ENCODE data around the gene RAPGEF1.

RAPGEF1 gene

DNA sequence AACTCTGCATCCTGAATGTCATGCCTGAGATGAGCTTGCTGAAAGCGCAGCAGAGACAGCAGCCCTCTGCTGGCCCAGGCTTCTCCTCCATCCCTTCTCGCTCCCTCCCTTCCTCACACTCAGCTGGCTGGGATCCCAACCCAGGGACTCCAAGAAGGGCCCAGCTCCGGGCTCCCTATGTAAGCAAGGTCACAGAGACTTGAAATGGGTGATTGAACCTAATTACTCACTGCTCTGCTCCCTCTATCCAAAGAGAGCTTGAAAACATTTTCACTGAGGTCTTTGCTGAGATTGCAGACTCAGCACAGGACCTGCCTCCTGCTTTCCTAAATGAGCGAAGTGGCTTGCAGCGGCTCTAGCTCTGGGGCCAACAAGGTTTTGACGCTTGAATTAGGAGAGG lies 42.8 kb downstream of the RAPGEF1 start:
- no peak overlapping the region for H3K4me3 ChIP-seq (ENCODE audit: low read depth, low read length)
- TF ChIP-seq CTCF (IDR thresholded peaks at IDR 0.05; ENCODE audit: control insufficient read depth, extremely low read depth, insufficient read depth): no peak
- DNase-seq (ENCODE audit: low read depth): no peak

DNA sequence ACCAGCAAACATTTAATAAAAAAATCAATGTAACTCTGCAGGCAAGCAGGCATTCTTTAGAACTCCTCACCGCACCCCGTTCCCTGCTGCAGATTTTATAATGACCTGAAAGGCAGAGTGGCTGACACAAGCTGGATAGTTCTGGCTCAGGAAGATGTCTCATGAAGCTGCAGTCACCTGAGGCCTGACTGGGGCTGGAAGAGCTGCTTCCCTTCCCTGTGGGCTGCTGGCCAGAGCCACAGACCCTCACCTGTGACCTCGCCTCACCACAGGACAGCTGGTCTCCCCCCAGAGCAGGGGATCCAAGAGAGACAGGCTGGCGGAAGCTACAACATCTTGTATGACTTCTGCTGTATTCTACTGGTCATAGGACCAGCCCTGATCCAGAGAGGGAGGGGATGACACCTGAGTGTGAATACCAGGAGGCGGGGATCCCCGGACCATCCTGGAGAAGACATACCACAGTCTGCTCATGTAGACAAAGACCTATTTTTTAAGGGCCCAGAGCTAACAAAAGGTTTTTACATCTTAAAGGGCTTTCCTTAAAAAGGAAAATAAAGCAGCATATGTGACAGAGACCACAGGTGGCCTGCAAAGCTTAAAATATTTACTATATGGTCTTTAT lies 43.9 kb downstream of the RAPGEF1 start:
- no peak for DNase-seq (ENCODE audit: low read depth)
- no peak for TF ChIP-seq CTCF (IDR thresholded peaks at IDR 0.05; ENCODE audit: control insufficient read depth, extremely low read depth, insufficient read depth)
- no peak overlapping the region for H3K4me3 ChIP-seq (ENCODE audit: low read depth, low read length)

DNA sequence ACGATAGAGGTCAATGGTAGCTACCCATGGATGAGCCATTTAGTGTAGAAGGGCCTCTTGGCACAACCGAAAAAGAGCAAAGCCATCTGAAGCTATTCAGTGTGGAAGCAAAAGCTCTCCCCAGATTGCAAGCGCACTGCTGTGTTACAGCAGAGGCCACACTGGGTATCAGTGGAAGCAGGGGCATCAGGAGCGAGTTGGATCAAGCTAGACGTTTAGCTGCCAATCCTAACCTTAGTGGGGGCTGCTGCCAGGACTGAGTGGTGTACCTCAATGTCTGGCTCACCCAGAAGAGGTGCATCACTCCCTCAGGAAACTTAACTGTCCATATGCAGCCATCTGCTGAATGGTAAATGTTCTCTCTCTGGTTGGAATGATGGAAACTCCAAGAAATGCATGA lies 44.5 kb downstream of the RAPGEF1 start:
- DNase-seq (ENCODE audit: low read depth): no peak
- no peak overlapping the region for H3K4me3 ChIP-seq (ENCODE audit: low read depth, low read length)

DNA sequence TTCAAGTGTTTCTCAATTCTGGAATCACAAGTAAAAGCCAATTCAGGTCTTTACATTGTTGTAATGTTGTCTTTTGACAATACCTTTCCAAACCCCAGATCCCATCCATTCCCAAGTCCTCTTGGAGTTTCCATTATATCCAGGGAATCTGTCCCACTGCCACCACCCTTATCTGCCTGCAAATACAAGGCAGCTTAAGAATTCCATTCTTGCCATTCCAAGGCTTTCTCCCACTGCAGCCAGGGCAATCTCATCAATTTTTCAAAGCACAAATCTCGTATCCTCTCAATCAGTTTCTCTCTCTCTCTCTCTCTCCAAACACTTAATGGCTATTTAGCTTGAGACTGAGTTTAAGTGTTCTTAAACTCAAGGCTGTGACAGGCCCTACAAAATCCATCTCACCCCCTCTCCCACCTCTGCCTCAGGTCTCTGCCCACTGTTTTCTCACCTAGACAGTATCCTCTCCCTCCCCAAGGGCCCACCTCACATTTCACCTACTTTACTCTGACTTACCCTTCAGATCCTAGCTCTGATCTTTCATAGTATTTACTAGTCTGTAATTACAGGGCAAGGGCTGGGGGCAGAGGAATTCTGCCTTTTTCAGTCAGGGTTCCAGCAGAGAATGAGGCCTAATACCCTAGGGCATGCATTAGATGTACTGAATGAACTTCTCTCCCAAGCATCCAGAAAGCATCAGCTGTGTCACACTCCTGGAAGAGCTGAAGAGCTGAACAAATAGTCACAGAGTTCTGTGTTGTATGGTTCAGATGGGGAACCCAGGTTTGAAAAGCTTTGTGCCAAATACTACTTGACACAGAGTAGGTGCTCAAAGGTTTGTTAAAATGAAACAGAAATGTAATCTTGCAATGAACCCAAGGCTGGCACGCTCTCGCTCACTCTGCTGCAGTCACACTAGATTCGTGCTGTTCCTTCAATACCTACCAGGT lies 46.0 kb downstream of the RAPGEF1 start:
- no peak for TF ChIP-seq CTCF (IDR thresholded peaks at IDR 0.05; ENCODE audit: control insufficient read depth, extremely low read depth, insufficient read depth)
- DNase-seq (ENCODE audit: low read depth): no peak
- no peak overlapping the region for H3K4me3 ChIP-seq (ENCODE audit: low read depth, low read length)

More for the DNA sequence above, 44.5 kb downstream of the RAPGEF1 start:
- no peak for TF ChIP-seq CTCF (IDR thresholded peaks at IDR 0.05; ENCODE audit: control insufficient read depth, extremely low read depth, insufficient read depth)

GRCh38 chr9:131692612-131693562 lies 47.0 kb downstream of the RAPGEF1 start:
- DNase-seq (ENCODE audit: low read depth): no peak
- no peak overlapping the region for H3K4me3 ChIP-seq (ENCODE audit: low read depth, low read length)
- no peak for TF ChIP-seq CTCF (IDR thresholded peaks at IDR 0.05; ENCODE audit: control insufficient read depth, extremely low read depth, insufficient read depth)

DNA sequence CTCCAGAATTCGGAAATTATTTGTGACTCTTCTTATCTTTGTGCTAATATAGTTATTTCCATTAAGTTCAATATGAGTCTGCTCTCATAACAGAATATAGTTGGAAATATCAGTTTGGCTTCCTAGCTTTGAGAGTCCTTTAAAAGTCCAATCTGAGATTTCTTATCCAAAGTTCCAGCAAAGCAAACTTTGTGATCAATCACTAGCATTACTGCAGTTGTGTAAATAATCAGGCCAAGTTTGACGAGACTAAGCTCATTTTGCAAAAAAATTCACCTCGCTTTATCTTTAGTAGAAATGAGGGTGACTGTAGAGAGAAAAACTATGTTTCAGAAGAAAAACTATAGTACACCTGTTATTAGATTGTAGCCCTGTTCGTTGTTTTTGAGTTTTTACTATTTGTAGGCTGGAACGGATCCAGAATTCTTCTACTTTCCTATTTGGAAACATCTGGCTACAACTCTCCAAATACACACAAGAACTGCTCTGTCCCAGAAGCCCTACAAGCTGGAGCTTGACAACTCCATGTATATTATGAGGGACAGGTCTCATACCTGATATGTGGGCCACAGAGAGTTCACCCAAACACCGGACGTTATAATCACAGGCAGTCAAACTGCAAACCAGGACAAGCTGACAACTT lies 47.8 kb downstream of the RAPGEF1 start:
- no peak for TF ChIP-seq CTCF (IDR thresholded peaks at IDR 0.05; ENCODE audit: control insufficient read depth, extremely low read depth, insufficient read depth)
- DNase-seq (ENCODE audit: low read depth): no peak
- no peak overlapping the region for H3K4me3 ChIP-seq (ENCODE audit: low read depth, low read length)
